ENCODE measurements around the gene SLC6A2. TPM values are rescaled to one million over a fixed set of nuclear protein-coding genes. Genes with fewer than 3 reads are reported as not detected.

Gene SLC6A2
- total RNA-seq (2014; rRNA removed; shearing (Covaris generic)), result not detected in 2 replicates
- total RNA-seq (2022), result not detected in 2 replicates
- not detected for Bru-seq, nascent RNA
- not detected for BruChase-seq, experiment 1, labeled RNA remaining after a 6-hour chase
- BruChase-seq, experiment 2, labeled RNA remaining after a 2-hour chase, result not detected
- long read RNA-seq, result 0 reads

DNA sequence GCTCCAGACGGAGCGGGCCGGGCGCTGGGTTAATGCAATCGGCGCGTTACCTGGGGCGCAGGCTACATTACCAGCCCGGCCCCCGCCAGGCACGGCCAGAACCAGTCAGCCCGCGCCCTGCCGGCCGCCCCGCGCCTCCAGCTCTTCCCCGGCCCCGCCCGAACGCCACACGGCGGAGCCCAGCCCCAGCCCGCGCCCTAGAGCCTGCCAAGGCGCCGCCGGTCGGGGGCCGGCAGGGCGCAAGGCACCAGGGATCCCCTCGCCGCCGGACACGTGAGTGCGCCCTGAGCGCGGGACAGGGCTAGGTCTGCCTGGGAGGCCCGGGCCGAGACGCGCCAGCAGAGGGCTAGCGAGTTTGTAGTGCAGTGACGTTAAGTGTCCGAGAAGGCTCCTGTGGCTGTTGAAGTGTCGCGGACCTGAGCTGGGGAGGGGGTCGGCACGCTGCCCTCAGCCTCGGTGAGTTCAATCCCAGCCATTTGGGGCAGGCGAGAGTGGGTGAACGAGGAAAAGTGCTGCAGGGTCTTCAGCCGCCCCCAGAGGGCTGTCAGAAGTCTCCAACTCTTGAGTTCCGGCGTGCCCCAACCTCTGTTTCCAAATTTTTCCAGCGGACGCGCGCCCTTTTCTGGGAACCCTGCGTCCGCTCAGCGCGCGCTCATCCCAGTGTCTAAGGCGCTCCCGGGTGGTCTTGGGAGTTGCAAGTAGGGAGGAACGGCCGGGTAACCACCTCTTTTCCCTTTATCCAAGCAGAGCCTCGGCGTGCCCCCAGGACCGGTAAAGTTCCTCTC lies at the start of gene SLC6A2:
Gene SLC6A2, plus strand, starts transcription at position 92 of the 785 bp plus-strand sequence. CDS start 707 bp downstream, outside the sequence.
- POLR2A ChIA-PET, result no interaction called here
- no peak for TF ChIP-seq EZH2phosphoT487 (IDR thresholded peaks at IDR 0.05; ENCODE audit: borderline replicate concordance, low read depth, low read length)
- TF ChIP-seq, protein P1, sequence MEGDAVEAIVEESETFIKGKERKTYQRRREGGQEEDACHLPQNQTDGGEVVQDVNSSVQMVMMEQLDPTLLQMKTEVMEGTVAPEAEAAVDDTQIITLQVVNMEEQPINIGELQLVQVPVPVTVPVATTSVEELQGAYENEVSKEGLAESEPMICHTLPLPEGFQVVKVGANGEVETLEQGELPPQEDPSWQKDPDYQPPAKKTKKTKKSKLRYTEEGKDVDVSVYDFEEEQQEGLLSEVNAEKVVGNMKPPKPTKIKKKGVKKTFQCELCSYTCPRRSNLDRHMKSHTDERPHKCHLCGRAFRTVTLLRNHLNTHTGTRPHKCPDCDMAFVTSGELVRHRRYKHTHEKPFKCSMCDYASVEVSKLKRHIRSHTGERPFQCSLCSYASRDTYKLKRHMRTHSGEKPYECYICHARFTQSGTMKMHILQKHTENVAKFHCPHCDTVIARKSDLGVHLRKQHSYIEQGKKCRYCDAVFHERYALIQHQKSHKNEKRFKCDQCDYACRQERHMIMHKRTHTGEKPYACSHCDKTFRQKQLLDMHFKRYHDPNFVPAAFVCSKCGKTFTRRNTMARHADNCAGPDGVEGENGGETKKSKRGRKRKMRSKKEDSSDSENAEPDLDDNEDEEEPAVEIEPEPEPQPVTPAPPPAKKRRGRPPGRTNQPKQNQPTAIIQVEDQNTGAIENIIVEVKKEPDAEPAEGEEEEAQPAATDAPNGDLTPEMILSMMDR (conservative IDR thresholded peaks at IDR 0.05; ENCODE audit: low read length), result no peak
- intact Hi-C loops (cut with micrococcal nuclease; ENCODE audit: unreplicated experiment), result no loop called here
- no peaks in the 10 kb centered on the region for H3K79me2 ChIP-seq (ENCODE audit: insufficient read depth, low read depth, low read length)
- no peaks in the 10 kb centered on the region for H3K9me3 ChIP-seq (ENCODE audit: low read length)
- no peak within 1 kb of the TSS for H3K4me2 ChIP-seq (ENCODE audit: low read length)
- no peaks in the 10 kb centered on the region for H3K4me1 ChIP-seq (ENCODE audit: insufficient read depth, low read length, poor library complexity, severe bottlenecking)
- no peak within 1 kb of the TSS for H3K27ac ChIP-seq (ENCODE audit: low read depth, low read length, poor library complexity, severe bottlenecking)
- H3K36me3 ChIP-seq (ENCODE audit: insufficient read depth, low read length), result no peaks in the 10 kb centered on the region
- no peaks in the 10 kb centered on the region for H4K20me1 ChIP-seq (ENCODE audit: insufficient read depth, low read length)
- BruUV-seq (replicated peaks), result no TSS peak
- H3K4me3 ChIP-seq (ENCODE audit: low read depth, low read length, poor library complexity, severe bottlenecking), result no peak within 1 kb of the TSS
- H2AFZ ChIP-seq (ENCODE audit: low read length), result no peak within 1 kb of the TSS
- H3K9me2 ChIP-seq (ENCODE audit: insufficient read depth, low read length), result no peaks in the 10 kb centered on the region
- DNase-seq (ENCODE audit: low spot score), result no peak
- CTCF ChIA-PET (ENCODE audit: unreplicated experiment), result no interaction called here

DNA sequence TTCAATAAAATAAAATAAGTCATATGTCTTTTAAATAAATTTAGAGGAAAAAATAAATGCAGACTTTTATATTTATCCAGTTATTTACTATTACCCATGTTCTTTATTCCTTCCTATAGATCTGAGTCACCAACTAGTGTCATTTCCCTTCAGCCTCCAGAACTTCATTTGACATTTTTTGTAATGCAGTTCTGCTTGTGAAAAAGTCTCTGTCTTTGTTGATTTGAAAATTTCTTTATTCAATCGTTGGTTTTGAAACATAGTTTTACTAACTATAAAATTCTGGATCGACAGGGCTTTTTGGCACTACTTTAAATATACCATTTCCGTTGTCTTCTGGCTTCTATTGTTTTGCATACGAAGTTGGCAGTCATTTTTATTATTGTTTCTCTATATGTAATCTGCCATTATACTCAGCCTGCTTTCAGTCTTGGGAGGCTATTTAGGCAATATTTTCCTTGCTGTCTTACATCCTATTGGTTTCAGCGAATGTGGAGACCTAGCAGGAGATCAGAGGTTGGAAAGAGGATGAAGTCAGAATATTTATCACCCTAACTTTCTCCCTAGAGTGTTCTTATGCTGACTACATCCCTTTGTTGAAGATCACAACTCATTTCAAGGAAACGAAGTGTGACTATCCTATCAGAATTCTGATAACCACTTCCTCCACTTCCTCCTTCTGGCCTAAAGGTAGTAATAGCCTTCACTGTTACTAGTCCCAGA lies 42.0 kb upstream of the SLC6A2 start:
- no TSS peak for BruUV-seq (replicated peaks)
- no peak for TF ChIP-seq EZH2phosphoT487 (IDR thresholded peaks at IDR 0.05; ENCODE audit: borderline replicate concordance, low read depth, low read length)
- TF ChIP-seq, protein P1 (conservative IDR thresholded peaks at IDR 0.05; ENCODE audit: low read length), result no peak

More for the DNA sequence above, 42.0 kb upstream of the SLC6A2 start:
- Histone ChIP-seq H3K4me1 (ENCODE audit: insufficient read depth, low read length, poor library complexity, severe bottlenecking) (no peaks in the 10 kb centered on the region), H2AFZ (ENCODE audit: low read length) (no peak overlapping the region), H3K79me2 (ENCODE audit: insufficient read depth, low read depth, low read length) (no peaks in the 10 kb centered on the region), H3K9me2 (ENCODE audit: insufficient read depth, low read length) (no peaks in the 10 kb centered on the region), H3K4me2 (ENCODE audit: low read length) (no peak overlapping the region), H3K9me3 (ENCODE audit: low read length) (no peaks in the 10 kb centered on the region), H4K20me1 (ENCODE audit: insufficient read depth, low read length) (no peaks in the 10 kb centered on the region), H3K36me3 (ENCODE audit: insufficient read depth, low read length) (no peaks in the 10 kb centered on the region), H3K27ac (ENCODE audit: low read depth, low read length, poor library complexity, severe bottlenecking) (no peak overlapping the region), H3K4me3 (ENCODE audit: low read depth, low read length, poor library complexity, severe bottlenecking) (no peak overlapping the region)
- DNase-seq (ENCODE audit: low spot score), result no peak
- CTCF ChIA-PET (ENCODE audit: unreplicated experiment), result no interaction called here
- POLR2A ChIA-PET, result interaction anchor here (0.8 kb wide), 1 partner anchor 86 kb away, joined by 3 read pairs; no protein-coding TSS in a partner anchor
- intact Hi-C loops (cut with micrococcal nuclease; ENCODE audit: unreplicated experiment), result no loop called here
